ENCODE results near the gene FRMPD2.

DNA sequence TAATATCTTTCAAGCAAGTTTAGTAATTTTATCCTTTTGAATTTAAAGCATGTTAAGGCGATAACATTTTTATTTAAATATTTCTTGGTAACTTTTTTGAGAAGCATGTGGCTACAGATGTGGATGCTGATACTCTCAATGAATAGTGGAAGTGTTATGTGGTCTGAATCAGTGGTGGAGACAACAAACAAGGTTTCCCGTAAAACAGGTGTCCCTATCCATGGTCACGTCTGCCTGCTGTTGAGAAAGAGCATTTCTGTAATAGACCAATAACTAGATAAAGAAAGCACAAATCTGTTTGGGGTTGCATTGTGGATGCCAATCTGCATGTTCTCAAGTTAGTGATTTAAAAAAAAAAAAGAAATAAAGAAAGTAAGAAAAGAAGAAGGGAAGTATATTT, 18.1 kb upstream of the FRMPD2 start:
- TF ChIP-seq POLR2A (IDR thresholded peaks at IDR 0.05; ENCODE audit: low read depth, low read length): no peak
- TF ChIP-seq, protein P1, sequence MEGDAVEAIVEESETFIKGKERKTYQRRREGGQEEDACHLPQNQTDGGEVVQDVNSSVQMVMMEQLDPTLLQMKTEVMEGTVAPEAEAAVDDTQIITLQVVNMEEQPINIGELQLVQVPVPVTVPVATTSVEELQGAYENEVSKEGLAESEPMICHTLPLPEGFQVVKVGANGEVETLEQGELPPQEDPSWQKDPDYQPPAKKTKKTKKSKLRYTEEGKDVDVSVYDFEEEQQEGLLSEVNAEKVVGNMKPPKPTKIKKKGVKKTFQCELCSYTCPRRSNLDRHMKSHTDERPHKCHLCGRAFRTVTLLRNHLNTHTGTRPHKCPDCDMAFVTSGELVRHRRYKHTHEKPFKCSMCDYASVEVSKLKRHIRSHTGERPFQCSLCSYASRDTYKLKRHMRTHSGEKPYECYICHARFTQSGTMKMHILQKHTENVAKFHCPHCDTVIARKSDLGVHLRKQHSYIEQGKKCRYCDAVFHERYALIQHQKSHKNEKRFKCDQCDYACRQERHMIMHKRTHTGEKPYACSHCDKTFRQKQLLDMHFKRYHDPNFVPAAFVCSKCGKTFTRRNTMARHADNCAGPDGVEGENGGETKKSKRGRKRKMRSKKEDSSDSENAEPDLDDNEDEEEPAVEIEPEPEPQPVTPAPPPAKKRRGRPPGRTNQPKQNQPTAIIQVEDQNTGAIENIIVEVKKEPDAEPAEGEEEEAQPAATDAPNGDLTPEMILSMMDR (IDR thresholded peaks at IDR 0.05; ENCODE audit: extremely low read depth in 1 of 2, insufficient read depth in 1 of 2, low read depth in 1 of 2, low read length in 2 of 2): no peak
- TF ChIP-seq EZH2 (IDR thresholded peaks at IDR 0.05; ENCODE audit: borderline replicate concordance, low read depth, low read length, severe bottlenecking): no peak
- no peak for TF ChIP-seq JUN (IDR thresholded peaks at IDR 0.05; ENCODE audit: borderline replicate concordance, insufficient read depth, insufficient read length, low read depth)
- TF ChIP-seq, protein P2, sequence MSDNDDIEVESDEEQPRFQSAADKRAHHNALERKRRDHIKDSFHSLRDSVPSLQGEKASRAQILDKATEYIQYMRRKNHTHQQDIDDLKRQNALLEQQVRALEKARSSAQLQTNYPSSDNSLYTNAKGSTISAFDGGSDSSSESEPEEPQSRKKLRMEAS (IDR thresholded peaks at IDR 0.05; ENCODE audit: insufficient read depth, insufficient read length): no peak

Data from endothelial cell of umbilical vein (primary cell).